RWPE2 (cell line): Measurements from ENCODE around the gene ARMH4.

Experiments used
- ATAC-seq: fragments of 200-7000 bp; cut with Tn5 transposase; 3 replicates; pipeline ENCODE4 v1.9.1; 2021; ENCODE audit warnings: low read depth
- DNase-seq: peaks from one replicate; pipeline ENCODE4 v3.0.0-alpha.2; 2020; ENCODE audit warnings: low spot score
- H3K27ac ChIP-seq: fragments of 450-650 bp; 2 replicates; pipeline ENCODE4 v1.5.1; 2017; ENCODE audit warnings: mild to moderate bottlenecking; ENCODE audit not compliant: poor library complexity, severe bottlenecking
- H3K27me3 ChIP-seq: fragments of 250-450 bp; sonication (Bioruptor Pico); 2 replicates; pipeline ENCODE4 v1.5.1; 2021; ENCODE audit warnings: mild to moderate bottlenecking, moderate library complexity; ENCODE audit not compliant: insufficient read depth, poor library complexity, severe bottlenecking
- H3K36me3 ChIP-seq: fragments of 250-450 bp; sonication (Bioruptor Pico); 2 replicates; pipeline ENCODE4 v1.5.1; 2020; ENCODE audit warnings: low read depth, mild to moderate bottlenecking, moderate library complexity
- H3K4me1 ChIP-seq: fragments of 250-450 bp; sonication (Bioruptor Pico); 2 replicates; pipeline ENCODE4 v1.5.1; 2021; ENCODE audit warnings: mild to moderate bottlenecking, moderate library complexity; ENCODE audit not compliant: insufficient read depth, poor library complexity, severe bottlenecking
- H3K4me3 ChIP-seq: fragments of 250-450 bp; sonication (Bioruptor Pico); 2 replicates; pipeline ENCODE4 v1.5.1; 2021; ENCODE audit warnings: mild to moderate bottlenecking, moderate library complexity; ENCODE audit not compliant: severe bottlenecking
- H3K9me3 ChIP-seq: fragments of 250-450 bp; sonication (Bioruptor Pico); 2 replicates; pipeline ENCODE4 v1.5.1; 2021; ENCODE audit warnings: mild to moderate bottlenecking, moderate library complexity; ENCODE audit not compliant: severe bottlenecking
- TF ChIP-seq, protein P1 (sequence below): fragments of 450-650 bp; IDR thresholded peaks from one replicate; pipeline ENCODE4 v1.5.1; 2017; ENCODE audit warnings: mild to moderate bottlenecking, moderate library complexity; ENCODE audit not compliant: poor library complexity, severe bottlenecking

The ARMH4 gene

DNA sequence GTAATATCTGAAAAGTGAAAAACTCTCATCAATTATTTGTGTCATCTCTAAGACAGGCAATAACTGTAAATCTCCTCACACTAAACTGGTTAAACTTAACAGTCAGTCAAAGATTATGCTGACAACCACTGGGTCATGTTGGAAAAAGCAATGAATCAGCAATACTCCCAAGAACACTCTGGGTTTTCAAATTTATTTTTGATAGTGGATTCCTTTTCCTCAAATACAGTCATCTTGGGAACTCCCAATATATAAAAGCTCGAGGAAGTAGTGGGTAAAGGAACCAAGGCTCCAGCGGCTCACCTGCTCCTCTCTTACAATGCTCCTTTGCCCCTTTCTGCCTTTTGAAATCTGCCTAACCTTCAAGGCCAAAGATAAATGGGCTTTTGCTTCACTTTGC lies 70.0 kb downstream of the ARMH4 start:
- Histone ChIP-seq H3K4me3 (no peak overlapping the region), H3K4me1 (peaks cover 26% of the 10 kb centered on the region), H3K9me3 (no peaks in the 10 kb centered on the region), H3K27ac (peak overlapping the region; percentile 78), H3K27me3 (peaks cover 2% of the 10 kb centered on the region), H3K36me3 (no peaks in the 10 kb centered on the region)
- TF ChIP-seq, protein P1, sequence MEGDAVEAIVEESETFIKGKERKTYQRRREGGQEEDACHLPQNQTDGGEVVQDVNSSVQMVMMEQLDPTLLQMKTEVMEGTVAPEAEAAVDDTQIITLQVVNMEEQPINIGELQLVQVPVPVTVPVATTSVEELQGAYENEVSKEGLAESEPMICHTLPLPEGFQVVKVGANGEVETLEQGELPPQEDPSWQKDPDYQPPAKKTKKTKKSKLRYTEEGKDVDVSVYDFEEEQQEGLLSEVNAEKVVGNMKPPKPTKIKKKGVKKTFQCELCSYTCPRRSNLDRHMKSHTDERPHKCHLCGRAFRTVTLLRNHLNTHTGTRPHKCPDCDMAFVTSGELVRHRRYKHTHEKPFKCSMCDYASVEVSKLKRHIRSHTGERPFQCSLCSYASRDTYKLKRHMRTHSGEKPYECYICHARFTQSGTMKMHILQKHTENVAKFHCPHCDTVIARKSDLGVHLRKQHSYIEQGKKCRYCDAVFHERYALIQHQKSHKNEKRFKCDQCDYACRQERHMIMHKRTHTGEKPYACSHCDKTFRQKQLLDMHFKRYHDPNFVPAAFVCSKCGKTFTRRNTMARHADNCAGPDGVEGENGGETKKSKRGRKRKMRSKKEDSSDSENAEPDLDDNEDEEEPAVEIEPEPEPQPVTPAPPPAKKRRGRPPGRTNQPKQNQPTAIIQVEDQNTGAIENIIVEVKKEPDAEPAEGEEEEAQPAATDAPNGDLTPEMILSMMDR: no peak
- DNase-seq: no peak
- ATAC-seq: peak; percentile 11; the same call in 1 of the 3 replicates

DNA sequence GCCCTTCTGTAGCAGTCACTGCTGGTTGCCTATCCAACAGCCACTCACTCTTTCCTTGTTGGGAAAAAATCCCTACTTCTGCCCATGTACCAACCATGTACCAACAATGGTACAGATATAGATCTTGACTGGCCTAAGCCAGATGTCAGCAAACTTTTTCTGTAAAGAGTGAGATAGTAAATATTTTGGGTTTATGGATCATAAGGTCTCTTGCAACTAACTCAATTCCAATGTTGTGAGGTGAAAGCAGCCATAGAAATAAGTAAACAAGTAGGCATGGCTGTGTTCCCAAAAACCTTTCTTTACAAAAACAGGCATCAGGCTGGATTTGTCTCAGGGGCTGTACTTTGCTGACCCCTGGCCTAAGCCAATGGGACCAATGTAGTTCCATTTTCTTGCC lies 73.5 kb downstream of the ARMH4 start:
- ATAC-seq (no peak), DNase-seq (no peak)
- peak overlapping the region; percentile 35 for H3K27ac ChIP-seq
- no peaks in the 10 kb centered on the region for H3K27me3 ChIP-seq
- H3K4me3 ChIP-seq: no peak overlapping the region
- TF ChIP-seq, protein P1: no peak
- peaks cover 26% of the 10 kb centered on the region for H3K4me1 ChIP-seq
- no peaks in the 10 kb centered on the region for H3K36me3 ChIP-seq
- H3K9me3 ChIP-seq: no peaks in the 10 kb centered on the region

DNA sequence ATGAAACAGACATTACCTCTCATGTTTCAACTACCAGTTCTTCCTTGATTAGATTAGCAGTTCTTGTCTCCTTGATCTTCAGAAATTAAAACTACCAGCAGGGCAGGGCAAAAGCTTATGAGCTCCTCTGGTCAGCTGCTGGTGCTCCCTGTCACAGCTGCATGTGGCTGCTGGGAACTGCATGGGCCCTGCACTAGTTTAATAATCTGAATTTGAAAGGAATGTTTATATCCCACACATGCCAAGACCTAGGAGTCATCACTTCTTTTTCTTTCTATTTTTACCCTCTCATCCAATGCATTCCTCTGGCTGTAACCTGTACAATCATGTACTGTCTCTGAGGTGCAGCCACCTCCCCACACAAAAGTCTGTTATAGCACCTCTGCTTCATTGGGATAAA lies 73.9 kb downstream of the ARMH4 start:
- Histone ChIP-seq H3K27ac (peak overlapping the region; percentile 35), H3K36me3 (no peaks in the 10 kb centered on the region), H3K9me3 (no peaks in the 10 kb centered on the region), H3K4me3 (no peak overlapping the region), H3K27me3 (no peaks in the 10 kb centered on the region), H3K4me1 (peaks cover 26% of the 10 kb centered on the region)
- no peak for DNase-seq
- TF ChIP-seq, protein P1: no peak
- peak; percentile 90 for ATAC-seq

GRCh38 chr14:58077621-58078020 lies 74.4 kb downstream of the ARMH4 start:
- TF ChIP-seq, protein P1: no peak
- H3K9me3 ChIP-seq: no peaks in the 10 kb centered on the region
- peaks cover 22% of the 10 kb centered on the region for H3K4me1 ChIP-seq
- peak overlapping the region; percentile 35 for H3K27ac ChIP-seq
- DNase-seq: no peak
- H3K27me3 ChIP-seq: no peaks in the 10 kb centered on the region
- ATAC-seq: no peak; the same call in 2 of the 3 replicates
- no peaks in the 10 kb centered on the region for H3K36me3 ChIP-seq
- H3K4me3 ChIP-seq: no peak overlapping the region

DNA sequence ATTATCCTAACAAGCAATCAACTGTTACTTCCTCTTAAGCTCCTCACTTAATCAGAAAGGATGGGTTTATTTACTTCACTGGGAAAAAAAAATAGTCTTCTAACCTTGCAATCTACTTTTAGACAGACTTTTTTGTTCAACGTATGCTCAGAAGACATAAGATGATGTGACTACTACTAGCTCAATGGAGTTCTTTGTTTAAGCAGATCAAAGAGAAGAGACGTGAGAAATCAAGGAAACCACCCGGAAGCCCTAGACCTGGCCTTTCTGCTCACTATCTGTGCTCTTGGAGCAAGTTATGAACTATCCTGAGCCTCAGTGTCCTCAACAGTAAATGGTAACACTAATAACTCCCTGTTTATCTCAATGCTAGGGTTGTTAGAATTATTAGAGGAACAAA lies 78.5 kb downstream of the ARMH4 start:
- Histone ChIP-seq H3K4me1 (peaks cover 11% of the 10 kb centered on the region), H3K27ac (no peak overlapping the region), H3K36me3 (no peaks in the 10 kb centered on the region), H3K27me3 (no peaks in the 10 kb centered on the region), H3K9me3 (no peaks in the 10 kb centered on the region), H3K4me3 (no peak overlapping the region)
- TF ChIP-seq, protein P1: no peak
- ATAC-seq: no peak
- no peak for DNase-seq
